ENCODE data around the gene SMYD3. TPM values are rescaled to one million over a fixed set of nuclear protein-coding genes. Genes with fewer than 3 reads are reported as not detected.

SMYD3 gene
- 18.8 TPM for total RNA-seq

DNA sequence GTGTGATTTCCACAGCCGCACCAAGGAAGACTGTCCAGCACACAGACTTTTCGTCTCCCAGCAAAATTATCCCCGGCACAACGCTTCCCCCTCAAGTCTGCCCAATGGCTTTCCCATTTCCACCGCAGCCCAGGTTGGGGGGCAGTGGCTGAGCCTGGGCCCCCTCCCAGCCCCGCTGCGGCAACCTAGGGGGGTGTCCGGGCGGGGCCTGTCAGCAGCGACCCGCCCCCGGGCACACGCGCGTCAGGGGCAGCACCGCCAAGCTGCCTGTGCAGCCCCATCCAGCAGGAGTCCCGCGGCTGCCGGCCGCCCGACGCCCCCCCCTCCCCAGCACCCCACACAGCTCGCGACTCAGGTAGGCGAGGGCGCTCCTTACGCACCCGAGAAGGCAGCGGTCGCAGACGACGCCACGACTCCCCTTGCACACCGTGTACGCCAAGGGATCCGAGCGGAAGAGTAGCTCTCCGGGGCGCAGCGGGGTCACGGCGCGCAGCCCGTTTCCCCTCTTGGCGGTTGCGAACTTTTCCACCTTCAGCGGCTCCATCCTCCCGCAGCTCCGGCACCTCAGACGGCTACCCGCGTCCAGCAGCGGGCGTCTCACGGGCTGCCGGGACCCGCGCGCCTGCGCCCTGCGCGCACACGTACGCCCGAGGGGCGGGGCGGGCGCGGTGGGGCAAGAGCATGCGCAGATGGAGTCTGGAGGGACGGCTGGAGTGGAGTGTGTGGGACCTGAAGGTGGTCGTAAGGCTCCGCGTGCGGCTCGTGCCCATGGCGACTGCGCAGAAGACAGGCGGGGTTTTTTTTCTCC is at the start of gene SMYD3:
SMYD3 (minus strand) TSS at position 606 of the 808 bp plus-strand sequence.
- peak; percentile 73 for DNase-seq (ENCODE audit: low spot score)

DNA sequence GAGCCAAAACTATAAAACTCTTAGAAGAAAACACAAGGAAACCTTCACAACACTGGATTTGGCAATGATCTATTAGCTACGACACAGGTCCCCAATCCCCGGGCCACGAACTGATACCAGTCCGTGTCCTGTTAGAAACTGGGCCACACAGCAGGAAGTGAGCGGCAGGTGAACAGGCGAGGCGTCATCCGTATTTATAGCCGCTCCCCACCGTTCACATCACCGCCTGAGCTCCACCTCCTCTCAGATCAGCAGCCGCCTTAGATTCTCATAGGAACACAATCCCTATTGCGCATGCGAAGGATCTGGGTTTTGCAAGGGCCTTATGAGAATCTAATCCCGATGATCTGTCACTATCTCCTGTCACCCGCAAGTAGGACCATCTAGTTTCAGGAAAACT is 47.1 kb upstream of the SMYD3 start:
- DNase-seq (ENCODE audit: low spot score), result no peak

DNA sequence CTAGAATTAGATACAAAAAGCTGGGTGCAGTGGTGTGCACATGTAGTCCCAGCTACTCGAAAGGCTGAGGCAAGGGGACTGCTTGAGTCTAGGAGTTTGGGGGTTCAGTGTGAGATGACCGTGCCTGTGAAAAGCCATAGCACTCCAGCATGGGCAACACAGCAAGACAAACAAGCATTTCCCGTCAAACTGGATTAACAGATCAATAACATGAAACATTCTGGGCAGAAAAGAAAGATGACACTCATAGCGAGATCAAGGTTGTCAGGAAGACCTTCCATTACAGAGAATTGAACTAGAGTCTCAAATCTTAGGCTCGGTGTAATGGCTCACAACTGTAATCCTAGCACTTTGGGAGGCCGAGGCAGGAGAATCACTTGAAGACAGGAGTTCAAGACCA is 45.0 kb upstream of the SMYD3 start:
- DNase-seq (ENCODE audit: low spot score), result no peak

DNA sequence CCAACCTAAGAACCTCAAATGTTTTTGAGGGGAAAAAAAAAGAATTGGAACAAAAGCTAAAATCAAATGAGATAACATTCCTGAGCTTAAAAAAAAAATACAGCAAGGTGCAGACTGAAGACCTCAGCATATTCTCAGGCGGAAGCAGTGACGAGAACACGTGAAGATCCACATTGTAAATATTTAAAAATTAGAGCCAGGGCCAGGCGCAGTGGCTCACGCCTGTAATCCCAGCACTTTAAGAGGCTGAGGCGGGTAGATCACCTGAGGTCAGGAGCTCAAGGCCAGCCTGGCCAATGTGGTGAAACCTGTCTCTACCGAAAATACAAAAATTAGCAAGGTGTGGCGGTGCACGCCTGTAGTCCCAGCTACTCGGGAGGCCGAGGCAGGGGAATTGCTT is 43.3 kb upstream of the SMYD3 start:
- no peak for DNase-seq (ENCODE audit: low spot score)

DNA sequence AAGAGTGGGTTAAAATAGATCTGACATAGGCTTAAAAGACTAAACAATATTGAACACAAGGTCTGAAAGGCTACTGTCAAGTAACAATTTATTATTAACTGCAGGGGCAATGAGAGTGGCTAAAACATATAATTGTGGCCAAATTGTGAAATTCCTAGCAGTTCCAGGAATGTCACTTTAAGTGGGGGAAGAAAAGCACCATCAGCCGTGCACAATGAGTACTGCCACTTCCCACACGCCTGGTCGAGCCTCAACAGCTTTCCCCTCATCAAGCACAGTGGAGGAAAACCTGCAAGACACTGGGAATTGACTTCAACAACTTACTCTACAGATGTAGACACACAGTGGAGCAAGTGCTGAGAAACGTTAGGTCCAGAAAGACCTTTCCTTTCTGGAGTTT is 42.6 kb upstream of the SMYD3 start:
- DNase-seq (ENCODE audit: low spot score), result no peak

DNA sequence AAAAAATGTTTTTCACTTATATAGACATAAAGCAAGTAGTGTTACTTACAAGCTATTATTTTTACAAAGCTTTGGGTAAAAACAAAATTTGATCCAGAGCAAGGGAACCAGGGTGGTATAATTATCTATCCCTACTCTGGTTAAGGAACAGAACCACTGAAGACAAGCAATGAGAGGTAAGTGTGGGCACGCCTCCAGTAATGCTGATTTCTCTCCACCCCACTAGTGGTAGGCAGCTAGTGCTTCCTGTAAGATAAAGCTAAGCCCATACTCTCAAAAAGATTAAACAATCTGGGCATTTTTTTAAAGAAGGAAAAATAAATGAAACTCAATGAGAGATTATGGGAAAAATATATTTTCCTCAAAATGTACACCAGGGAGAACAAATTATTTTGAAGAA is 36.9 kb upstream of the SMYD3 start:
- no peak for DNase-seq (ENCODE audit: low spot score)

DNA sequence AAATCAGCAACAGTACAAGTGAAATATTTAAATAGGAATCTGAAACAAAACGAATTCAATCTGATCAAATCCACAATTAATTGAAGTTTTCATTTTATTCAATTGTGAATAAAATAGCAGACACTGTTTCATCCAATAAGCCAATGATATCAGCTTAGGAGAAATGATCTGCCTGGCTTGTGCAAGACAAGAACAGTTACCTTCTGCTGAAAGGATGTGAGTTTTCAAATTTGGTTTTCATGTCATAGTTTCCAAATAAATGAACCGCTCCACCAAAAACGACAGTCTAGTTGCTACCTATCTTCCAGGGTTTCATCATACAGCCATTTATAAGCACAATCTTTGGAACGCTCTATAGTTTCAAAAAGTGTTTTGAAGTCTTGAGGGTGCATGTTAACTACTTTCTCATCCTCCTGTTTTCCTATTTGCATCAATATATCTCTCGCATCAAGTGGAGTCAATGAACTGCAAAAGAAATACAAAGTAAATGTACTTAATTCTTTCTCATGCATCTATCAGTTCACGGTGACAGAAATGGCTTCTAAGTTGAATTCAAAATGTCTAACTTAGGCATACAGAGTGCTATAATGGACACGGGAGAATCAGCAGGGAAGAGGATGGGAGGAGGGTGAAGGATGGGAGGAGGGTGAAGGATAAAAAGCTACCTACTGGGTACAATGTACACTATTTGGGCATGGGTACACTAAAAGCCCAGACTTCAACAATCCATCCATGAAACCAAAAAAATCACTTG is 33.8 kb upstream of the SMYD3 start:
- DNase-seq (ENCODE audit: low spot score), result no peak

DNA sequence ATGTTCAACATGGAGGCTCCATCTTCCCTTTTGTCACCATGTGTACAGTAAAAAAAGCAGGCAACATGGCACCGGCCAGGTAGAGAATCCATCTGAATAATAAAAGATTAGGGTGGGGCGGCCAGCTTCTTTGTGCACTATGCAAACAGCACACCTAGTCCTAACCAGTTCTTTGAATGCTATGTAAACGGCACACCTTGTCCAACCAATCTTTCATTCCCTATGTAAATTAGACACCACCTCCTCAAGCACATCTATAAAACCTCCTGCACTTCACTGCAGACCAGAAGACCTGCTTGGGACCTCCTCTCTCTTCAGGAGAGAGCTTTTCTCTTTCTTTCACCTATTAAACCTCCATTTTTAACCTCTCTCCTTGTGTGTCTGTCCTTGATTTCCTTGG is 30.8 kb upstream of the SMYD3 start:
- DNase-seq (ENCODE audit: low spot score), result peak; percentile 19

DNA sequence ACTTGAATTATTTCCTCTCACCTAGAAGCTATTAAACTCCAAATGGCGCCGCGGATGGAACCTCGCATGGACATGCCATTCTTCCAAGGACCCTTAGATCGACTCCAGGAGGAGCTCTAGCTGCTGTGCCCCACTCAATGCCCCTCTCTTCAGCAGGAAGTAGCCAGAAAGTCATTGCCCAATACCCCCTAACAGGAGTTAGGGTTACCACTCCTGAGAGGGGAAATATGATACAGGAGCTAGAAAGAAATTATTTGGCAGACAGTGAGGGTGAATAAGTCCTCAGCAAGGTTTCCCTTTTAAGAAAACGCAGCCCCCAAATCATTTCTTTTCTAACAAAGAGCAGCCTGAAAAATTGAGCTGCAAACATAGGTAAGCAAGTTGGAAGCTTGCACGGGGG is 30.4 kb upstream of the SMYD3 start:
- no peak for DNase-seq (ENCODE audit: low spot score)

DNA sequence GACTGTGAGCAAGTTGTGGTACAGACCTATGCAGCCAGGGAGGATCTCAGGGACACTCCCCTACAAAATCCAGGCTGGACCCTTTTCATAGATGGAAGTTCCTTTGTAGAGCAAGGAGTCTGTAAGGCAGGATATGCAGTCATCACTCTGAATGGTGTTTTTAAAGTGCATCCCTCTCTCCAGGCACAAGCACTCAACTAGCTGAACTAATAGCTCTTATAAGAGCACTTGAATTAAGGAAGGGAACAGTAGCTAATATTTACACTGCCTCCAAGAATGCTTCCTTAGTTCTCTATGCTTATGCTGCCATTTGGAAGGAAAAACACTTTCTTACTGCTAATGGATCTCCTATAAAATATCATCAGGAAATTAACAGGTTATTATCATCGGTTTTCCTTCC is 27.0 kb upstream of the SMYD3 start:
- DNase-seq (ENCODE audit: low spot score), result no peak

DNA sequence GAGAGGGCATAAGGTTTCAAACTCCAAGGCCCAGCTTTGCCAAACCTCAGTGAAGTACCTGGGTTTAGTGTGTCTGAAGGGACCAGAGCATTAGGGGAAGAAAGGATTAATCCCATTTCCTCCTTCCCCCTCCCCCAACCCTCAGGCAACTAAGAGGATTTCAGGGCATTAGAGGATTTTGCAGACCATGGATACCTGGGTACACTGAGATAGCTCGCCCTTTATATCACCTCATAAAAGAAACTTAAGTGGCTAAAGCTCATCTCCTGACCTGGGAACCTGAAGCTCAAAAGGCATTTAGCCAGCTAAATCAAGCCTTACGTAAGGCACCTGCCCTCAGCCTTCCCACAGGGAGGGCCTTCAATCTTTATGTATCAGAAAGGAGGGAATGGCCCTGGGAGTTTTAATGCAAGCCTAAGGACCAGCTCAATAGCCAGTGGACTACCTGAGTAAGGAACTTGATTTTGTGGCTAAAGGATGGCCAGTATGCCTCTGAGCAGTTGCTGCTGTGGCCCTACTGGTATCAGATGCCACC is 26.4 kb upstream of the SMYD3 start:
- no peak for DNase-seq (ENCODE audit: low spot score)

DNA sequence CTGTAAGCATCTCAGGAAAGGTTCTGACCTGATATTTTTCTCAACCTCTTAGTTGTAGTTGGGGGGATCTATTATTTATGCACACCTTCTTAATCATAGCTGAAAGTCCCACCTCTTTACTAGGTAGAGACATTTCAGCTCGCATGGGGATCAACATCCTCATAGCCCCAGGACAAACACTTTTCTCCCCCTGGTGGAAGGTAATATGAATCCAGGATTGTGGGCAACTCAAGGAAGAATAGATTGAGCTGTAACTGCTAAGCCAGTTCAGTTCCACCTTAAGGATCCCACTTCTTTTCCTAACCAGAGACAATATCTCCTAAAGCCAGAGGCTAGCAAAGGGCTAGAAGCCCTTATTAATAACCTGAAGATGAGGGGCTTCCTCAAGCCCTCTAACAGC is 25.4 kb upstream of the SMYD3 start:
- no peak for DNase-seq (ENCODE audit: low spot score)

DNA sequence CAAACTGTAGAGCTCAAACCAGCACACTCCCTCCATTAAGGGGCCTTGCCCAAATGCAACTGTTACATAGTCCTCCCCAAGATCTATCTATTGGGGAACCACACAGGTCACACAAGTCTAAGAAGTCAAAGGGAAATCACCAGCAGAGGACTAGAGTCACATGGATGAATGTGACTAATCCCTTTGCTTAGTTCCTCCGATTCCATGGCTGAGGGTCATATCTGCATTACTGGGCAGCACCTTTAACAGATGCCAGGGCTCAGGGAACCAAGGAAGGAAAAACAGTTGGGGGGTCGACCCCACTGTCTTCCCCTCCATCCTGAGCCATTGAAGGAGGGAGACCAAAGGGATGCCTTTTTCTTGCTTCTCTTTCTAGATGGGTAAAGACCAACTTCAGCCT is 23.4 kb upstream of the SMYD3 start:
- DNase-seq (ENCODE audit: low spot score), result no peak

DNA sequence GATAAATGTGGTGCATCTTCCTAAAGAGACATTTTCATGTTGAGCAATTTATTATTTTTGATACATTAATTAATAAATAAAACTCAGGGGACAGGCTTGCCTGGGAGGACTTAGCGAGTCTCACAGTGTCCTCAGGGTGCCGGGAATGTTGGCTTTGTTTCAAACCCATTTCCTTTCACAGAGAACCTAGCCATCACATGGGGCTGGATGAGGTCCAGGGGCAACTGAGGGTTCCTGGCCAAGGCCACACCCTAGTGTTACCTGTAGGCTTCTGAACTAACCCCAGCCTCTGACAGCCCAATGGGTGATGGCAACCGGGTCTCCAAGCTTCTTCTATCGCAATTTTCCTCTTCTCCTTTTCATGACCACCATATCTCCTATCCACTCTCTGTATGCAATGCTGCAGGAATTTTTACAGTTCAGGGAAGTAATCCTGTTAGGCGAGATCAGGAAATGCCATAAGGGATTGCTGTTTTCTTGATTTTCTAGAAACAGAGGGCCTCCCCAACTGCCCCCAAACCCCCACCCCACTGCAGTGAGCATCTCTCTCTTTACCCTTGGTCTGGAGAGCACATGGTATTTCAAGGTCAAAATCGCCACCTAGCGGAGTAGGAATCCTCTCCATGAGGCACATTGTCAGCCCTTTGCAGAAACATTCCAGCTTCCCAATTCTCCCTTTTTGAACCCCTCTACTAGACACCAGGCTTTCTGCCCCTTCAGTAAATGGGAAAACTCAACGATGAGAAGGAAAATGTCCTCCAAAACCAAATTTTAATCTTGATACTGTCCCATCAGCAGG is 22.1 kb upstream of the SMYD3 start:
- DNase-seq (ENCODE audit: low spot score), result no peak

DNA sequence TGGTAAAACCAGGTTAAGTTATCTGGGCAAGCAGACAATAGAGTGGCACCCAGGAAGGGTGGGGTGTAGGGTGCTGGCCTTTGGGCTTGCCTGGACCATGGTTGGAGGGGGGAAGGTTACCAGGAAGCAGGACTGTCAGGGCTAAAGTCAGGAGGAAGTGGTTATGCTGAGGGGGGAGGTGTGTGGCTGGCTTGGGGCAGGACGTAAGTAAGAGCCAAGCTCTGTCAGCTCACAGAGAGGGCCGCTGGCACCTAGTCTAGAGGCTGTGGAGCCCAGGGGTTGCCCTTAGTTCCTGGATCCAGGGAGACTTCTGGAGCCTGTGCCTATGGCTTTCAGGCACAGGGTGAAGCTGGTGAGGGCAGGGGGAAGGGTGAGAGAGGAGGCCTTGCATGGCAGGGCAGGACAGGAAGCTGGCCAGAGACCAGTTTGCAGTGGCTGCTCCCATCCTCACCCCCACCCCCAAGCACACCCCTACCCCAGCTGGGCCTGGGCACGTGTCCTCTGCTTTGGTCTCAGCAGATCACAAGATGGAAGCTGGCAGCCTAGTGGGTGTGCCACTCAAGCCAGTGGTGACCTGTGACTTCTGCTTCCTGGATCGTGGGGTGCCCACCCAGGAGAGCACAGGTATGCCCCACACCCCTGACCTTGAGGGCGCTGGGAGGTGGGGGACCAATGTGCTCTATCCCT is 20.5 kb upstream of the SMYD3 start:
- DNase-seq (ENCODE audit: low spot score), result no peak

DNA sequence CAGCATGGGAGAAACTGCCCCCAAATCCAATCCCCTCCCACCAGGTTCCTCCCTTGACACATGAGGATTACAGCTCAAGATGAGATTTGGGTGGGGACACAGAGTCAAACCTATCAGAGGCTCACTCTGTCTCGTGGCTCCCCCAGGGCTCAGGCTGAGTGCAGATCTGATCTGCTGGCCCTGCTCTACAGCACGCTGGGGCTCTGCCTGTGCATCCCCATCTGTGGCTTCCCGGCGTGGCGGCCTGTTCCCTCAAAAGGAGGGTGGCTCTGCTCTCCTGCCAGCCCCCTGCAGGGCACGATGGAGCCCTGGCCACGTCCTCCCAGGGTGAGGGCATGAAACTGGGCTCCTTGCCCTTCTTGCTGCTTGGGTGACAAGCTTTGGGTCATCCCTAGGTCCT is 19.8 kb upstream of the SMYD3 start:
- DNase-seq (ENCODE audit: low spot score), result no peak

DNA sequence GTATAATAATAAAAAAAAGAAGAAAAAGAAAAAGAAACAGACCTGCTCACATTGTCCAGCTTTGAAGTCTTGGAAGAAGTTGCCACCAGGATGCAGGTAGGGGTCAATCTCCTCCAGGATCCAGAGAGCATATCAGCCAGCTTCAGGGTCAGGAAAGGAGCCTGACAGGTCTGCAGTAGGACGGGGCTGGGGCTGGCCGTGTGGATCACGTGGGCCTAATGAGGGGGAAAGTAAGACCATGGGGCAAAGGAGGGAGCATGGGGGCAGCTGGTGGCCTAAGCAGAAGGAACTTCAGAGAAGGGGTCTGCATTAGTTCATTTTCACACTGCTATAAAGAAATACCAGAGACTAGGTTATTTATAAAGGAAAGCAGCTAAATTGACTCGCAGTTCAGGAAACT is 19.3 kb upstream of the SMYD3 start:
- no peak for DNase-seq (ENCODE audit: low spot score)

DNA sequence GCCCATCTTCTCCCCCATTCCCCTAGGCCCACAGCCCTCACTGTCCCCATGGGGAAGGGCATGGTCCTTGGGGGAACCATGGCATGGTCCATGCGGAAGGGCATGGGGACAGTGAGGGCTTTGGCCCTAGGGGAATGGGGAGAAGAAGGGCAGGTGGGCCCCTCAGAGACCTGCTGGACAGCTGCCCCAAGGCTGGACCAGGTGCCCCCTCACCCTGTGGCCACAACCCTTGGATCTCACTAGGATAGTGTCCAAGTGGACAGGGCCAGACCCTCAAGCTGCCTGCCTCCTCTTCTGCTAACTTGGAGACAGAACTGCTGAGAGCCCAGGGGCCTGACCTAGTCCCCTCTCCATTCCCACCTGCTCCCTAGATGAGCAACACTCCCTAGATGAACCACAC is 12.4 kb upstream of the SMYD3 start:
- DNase-seq (ENCODE audit: low spot score), result no peak

DNA sequence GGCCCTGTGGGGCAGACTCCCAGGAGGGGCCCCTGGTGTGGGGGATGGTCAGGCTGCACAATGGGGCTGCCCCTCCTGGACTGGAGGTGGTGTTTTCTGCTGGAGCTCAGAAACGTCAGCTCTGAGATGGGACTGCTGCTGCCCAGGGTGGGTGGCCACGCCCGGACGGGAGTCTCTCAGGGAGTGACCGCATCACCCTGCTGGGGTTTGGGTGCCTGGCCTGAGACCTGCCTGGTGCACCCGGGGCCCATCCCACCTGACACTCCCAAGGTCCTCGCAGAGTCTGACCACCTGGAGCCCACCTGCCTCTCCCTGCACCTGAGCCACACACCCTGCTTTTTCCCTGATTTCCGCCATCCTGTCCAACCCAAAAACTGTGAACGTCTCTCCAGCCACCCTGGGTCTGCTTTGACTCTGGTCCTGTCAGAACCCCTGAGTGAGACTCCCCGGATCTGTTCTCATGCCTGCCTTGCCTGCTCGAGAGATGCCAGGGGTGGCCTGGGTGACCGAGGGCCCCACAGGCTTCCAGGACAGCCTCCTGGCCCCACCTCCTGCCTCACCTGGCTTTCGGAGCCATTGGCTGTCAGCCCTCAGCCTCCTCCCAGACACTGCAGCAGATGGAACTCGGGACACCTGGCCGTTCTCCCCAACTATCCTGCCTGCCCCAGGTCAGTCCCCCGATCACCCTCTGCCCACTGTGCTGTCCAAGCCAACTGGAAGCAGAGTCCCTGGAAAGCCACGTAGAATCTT is 11.6 kb upstream of the SMYD3 start:
- no peak for DNase-seq (ENCODE audit: low spot score)

DNA sequence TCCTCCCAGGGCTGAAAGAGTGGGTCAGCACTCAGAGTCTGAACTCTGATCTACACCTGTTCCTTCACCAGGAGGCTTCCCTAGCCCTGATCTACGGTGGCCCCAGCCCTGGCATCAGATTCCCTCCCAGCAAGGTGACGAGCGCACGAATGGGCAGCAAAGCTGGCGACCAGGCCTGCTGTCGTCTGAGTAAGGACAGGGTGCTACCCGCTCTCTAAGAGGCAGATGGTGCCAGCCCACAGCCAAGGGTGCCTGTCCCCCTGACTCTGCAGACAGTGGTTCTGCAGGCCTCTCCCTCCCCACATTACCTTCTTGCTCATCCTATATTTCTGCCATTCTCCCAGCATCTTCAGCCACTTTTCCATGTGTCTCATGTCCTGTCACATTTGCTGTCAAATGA is 10.3 kb upstream of the SMYD3 start:
- no peak for DNase-seq (ENCODE audit: low spot score)

DNA sequence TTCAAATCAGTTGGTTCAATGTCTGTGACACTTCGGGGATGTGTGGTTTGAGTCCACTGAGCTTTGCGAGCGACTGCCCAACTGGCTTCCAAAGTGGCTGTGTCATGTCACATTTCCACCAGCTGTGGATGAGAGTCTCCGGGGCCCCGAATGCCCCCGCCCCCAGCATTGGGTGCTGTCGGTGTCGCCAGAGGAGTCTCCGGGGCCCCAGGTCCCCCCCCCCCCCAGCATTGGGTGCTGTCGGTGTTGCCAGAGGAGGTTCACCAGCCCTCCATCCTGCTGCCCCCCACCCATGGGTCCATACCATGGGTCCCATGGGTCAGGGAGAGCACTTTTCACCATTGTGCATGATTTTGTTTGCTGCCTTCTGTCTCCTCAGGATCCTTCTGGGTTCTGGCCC is 9.0 kb upstream of the SMYD3 start:
- DNase-seq (ENCODE audit: low spot score), result no peak

Measured in mucosa of gallbladder (tissue), 1 donor.